HG02970 (cell line): ENCODE measurements around the gene ERFE.
"Not testable (repeated sequence)": the region's sequence is repeated elsewhere in the genome, so short reads cannot be mapped to it uniquely, and the experiment has no call there.

Experiments used
- ATAC-seq: cut with Tn5 transposase; IDR thresholded peaks from one replicate; pipeline ENCODE4 v1.9.1; 2021; ENCODE audit warnings: mild to moderate bottlenecking, moderate library complexity, moderate number of reproducible peaks; ENCODE audit not compliant: unreplicated experiment, low FRiP score

Gene ERFE

DNA sequence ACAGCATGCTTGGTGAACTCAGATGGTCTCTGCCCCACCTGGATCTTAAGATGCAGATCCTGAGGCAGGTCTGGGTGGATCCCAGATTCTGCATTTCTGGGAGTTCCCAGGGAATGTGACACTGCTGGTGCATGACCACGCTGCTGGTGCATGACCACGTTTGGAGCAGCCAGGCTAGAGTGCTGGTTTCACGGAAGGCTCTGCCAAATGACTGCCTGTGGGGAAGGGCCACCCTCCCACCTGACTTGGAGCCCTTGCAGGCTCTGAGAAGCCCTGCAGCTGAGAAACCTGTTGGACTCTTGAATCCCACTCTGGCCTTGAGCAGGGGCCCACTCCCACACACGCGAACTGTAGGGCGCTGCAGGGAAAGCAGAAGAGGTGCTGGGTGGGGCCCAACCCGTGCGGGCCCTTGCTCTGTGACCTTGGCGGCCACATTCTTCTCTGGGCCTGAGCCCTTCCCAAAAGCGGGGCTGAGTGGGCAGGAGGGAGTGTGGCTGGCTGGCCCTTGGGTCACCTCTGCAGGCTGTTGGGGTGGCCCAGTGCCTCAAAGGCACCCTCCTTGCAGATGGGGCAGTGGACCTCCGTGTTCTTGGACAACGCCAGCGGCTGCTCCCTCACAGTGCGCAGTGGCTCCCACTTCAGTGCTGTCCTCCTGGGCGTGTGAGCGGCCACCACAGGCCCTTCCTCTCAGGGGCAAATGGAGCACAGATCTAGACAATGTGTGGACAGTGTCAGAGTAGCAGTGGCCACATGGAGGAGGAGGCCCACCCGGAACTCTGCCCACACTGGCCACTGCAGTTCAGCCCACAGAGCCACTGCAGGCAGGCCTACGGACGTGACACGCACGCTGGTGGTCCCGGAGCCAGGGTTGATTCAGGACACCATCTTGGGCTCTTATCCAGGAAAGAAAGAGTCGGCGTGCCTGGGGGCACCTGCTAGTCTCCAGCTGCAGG is 7.9 kb downstream of the ERFE start:
- ATAC-seq = no peak

DNA sequence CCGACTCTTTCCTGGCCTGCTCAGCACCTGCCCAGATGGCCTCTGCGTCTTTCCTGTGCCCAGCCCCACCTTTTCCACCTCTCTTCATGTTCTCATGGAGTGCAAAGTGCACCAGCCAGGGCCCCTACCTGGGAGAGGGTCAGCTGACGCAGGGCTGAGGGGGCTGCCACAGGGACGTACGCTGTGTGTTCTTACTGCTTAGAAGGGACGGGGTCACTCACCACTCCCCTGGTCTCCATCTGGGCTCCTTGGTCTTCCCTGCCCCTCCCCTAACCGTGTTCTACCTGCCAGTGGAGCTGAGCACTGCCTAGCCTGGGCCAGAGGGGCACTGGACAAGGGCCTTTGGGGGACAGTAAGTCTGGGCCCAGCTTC is 8.6 kb downstream of the ERFE start:
- no peak for ATAC-seq

DNA sequence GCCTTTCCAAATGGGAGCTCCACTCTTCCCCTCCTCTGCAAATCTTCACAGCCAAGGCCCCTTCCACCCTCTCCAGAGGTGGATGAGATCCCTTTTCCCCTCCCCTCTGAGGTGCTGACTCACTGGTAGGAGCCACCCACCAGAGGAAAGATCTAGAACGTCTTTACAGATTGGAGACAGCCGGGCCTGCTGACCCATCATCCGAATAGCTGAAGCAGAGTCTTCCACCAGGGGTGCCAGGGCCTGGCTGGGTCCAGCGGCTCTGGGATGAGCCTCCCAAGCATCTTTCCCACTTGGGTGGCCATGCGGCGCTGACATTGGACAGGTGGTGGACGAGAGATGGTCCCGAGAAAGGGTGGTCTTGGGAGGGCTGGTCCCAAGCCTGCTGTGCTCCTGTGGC is 9.0 kb downstream of the ERFE start:
- no peak for ATAC-seq

DNA sequence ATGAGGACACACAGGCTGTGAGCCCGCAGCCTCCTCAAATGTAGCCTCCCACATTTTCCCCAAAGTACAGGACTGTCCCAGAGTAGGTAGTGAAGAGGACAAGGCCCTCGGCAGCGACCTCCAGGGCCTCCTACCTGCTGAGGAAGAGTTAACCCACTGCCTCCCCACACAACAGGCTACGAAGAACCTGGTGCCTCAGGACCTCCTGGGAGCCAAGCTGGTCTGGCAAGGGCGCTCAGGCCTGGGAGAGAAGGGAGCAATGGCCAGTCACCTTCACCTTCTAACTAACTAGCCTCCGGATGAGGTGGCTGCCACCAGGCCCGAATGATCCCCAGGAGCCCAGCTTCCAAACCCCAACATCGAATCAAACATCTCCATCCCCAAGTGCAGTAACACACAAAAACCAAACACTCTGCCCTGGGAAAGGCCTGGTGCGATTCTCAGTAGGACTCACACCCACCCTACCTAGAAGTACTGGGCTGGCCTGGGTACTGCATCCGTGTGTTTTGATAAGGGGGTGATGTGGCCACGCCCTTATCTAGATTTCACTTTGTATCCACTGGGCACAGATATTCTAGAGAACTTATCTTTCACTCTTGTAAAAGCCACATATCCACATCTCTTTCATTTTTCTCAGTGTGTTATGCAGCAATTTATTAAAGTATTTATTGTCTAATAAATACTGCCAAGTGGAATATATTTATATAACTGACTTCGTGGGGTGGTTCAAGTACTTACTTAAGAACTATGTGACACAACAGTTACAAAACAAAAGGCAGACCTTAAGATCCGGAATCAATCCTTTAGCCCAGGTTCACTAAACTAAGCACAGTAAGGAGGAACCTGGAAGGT is 9.7 kb downstream of the ERFE start:
- ATAC-seq = no peak

DNA sequence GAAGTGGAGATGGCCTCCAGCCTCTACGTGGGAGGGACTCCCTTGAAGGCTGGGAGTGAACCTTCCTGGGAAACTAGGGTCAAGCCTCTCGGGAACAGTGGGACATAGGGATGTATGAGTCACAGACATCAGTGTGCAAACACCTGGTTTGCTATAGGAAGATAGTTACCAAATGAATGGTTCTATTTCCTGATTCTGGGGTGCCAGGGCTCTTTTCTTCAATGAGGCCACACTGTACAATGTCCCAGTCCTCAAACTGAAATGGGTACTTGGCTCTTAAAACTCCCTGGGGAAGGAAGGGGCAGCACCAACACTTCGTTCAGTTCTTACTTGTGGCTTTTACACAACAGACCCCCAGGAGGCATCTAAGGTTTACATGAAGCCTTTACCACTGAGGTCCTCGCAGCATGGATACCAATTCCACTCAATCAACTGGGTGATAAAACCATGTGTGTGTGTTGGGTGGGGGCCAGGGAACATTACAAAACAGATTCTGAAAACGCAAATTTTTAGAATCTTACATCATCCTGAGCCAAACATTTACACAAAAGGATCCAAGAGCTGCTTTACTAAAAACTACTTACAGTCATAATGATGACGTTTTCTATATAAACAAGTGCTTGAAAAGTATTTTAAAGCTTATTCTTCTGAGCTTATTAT is 10.4 kb downstream of the ERFE start:
- ATAC-seq = no peak

DNA sequence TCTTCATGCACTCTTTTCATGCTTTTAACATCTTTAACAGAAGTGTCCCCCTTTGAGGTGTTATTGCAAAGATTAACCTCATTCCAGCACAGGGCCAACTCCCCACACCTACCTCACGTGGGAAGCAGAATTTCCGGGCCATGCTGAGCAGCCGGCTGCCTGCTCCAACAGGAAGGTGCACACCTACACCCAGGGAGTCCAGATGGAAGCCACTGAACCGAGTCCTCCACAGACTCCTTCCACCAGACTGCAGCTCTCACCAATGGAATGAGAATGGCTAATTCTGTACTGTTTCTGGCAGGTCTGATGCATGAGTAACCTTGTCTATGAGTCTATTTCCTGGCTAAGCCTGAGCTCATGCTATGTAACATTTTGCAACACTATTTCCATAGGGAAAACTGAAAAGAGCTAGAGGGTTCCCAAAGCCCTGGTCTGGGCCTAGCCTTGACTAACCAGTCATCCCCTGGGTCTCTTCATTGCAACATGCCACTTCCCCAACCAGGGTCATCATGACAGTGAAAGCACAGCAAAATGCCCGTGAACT is 11.0 kb downstream of the ERFE start:
- ATAC-seq = no peak

DNA sequence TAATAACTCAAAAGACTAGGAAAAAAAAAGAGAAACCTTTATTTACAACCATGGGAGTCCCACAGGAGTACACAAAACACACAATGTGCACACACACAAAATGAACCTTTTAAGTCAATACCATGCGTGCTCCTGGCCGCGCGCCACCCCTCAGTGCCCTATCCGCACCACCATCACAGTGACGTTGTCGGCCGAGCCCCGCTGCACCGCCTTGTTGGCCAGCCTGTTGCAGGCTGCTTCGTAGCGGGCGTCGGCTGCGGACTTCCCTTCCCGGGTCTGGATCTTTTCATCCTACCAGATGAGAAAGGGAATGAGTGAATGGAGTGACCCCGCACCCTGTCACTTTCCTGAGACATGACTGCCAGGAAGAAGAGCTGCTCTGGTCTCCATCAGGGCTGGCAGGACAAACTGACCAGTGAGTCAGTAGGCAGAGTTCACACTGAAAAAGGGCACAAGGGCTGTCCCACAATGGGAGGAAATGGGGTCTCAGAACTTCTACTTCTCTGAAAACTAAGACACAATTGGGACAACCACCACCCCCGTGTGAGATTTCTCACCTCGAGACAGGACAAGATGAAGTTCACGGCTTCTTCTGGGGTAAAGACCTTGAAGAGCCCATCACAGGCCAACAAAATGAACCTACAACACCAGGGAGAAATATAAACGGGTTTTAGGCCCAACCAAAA is 11.8 kb downstream of the ERFE start:
- ATAC-seq = no peak

DNA sequence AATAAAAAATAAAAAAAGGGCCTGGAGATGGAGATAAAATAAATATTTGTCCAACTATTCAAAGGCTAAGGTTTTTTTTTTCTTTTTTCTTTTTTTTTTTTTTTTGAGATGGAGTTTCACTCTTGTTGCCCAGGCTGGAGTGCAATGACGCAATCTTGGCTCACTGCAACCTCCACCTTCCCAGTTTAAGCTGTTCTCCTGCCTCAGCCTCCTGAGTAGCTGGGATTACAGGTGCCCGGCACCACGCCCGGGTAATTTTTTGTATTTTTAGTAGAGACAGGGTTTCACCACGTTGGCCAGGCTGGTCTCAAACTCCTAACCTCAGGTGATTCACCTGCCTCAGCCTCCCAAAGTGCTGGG is 12.3 kb downstream of the ERFE start:
- not testable (repeated sequence) for ATAC-seq

DNA sequence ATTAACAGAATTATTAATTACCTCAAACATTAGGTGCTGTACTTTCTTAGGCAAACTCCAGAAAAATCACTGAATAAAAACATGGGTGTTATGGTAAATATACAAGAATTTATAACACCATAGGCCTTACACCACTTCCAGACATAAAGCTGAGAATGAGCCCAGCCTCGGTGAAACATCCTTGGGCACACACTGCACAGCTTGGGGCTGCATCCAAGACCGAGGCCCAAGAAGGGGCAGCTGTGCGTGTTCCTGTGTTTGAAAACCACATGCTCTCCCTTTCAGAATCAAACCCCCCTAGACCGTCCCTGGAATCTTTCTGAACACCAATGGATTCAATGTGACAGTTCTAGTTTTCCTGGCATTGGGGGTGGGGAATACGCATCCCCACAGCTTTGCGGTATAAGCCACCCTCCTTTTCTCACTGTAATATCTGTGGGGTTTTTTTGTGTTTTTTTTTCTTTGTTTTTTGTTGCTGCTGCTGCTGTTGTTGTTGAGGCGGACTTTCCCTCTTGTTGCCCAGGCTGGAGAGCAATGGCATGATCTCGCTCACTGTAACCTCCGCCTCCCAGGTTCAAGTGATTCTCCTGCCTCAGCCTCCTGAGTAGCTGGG is 12.9 kb downstream of the ERFE start:
- ATAC-seq = no peak

DNA sequence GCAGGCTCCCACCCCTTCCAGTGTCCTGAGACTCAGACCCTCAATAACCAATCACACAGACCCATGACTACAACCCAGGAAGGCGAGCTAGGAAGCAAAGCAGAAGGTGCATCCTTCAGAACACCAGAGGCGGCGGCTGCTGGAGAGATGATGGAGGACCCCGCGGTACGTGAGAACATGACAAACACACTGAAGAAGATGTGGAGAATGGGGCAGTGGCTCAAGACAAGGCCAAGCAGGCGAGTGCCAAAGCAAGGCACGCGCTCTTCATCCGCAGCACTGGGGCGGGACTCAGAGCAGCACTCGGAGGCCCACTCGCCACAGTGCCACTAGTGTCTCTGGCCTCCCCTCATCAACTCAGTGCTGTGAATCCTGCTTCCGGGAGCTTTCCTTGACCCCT is 13.7 kb downstream of the ERFE start:
- no peak for ATAC-seq

DNA sequence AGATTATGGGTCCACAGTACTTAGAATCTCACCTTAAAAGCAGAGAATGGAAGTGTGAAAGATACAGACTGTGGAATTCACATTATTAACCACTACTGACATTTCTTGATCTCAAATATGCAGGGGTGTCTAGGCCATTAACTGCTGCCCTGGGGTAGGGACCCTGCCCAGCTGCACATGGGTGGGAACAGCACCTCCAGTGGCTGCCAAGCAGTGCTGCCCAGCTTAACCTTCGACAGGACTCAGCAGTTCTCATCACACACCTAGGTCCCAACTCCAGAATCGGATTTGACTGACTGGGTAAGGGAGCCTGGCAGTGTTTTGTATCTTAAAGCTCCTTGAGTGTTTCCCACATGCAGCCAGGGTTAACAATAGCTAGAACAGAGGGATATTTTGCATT is 14.9 kb downstream of the ERFE start:
- no peak for ATAC-seq

DNA sequence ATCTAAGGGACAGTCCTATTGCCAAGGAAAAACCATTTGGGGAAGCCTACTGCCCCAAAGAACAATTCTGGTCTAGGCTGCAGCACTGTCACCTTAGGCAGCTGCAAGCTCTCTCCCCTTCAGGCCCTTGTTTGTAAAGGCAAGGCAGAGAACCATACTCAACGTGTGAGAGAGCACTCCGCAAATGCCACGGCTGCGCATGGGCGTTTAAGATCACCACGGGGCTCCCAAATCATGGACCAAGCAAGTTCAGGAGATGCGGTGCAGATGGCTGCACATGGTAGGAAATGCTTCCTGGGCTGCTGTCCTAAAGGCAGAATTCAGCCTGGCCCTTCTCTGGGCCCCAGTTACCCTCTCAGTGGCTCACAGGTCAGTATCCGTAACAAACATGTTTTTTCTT is 15.5 kb downstream of the ERFE start:
- ATAC-seq = no peak

DNA sequence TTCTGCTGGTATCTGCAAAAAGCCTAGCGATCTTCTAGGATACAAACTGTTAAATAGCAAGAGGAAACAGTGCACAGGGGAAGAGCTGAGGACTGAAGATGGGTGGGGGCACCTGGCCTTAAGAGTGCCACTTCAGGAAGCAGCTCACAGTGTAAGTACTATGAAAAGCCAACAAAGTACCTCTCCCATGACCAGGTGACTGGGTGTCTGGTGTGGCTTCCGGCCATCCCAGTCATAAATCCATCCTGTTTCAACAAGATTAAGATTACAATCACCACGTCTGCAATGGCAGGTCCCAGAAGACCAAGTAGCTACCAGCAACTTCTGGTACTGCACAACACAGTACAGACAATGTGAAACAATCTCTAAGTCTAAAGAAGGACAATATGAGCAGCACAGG is 15.9 kb downstream of the ERFE start:
- no peak for ATAC-seq

DNA sequence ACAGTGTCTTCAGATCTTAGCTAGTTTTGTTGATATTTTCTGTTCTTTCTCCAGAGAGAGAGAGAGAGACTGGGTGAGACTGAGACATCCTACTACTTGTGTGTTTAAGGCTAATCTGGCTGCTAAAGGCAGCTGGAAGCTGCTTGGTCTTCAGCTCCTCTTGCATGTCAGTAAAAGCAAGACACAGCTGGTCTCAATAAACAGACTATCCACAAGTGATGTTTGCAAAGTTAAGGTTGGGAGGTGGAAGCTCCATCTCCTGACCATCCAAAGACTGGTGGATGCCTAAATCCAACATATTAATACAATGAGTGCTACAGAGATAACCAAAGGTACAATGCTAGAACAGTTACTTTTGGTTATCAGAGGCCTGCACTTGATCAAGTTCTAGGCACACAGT is 17.8 kb downstream of the ERFE start:
- no peak for ATAC-seq

DNA sequence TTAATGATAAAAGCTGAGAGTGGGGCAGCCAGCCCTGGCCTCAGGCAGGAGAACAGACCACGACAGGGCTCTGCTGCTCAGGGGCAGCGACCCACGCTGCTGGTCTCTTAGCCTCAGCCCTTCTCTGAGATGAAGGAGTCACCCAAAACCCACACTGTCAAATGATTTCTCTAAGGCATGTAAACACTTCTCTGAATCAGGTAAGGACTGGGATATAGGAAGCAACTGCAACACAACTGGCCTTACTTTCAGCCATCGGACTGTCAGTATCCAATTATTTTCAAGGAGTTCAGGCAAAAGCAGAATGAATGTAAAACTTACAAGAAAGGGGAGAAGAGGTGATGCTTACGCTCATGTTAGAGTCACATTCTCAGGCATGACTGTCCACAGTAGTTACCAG is 21.8 kb downstream of the ERFE start:
- ATAC-seq = no peak

DNA sequence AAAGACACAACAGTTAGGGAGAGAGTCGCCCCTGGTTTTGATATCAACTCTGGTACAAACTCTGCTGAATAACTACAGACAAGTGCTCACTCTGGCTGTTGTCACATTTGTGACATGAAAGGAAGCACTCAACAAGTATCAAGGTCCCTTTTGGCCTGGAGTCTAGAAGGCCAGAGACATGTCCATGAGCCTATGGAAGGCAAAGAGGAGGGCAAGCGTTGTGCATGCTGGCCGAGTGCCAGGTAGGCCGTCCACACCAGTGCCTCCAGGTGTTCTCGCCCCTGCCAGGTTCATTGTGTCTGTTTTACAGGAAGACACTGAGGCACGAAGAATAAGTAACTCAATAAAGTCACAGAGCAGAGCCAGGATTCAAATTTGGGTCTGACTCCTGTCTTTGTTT is 23.6 kb downstream of the ERFE start:
- ATAC-seq = no peak

DNA sequence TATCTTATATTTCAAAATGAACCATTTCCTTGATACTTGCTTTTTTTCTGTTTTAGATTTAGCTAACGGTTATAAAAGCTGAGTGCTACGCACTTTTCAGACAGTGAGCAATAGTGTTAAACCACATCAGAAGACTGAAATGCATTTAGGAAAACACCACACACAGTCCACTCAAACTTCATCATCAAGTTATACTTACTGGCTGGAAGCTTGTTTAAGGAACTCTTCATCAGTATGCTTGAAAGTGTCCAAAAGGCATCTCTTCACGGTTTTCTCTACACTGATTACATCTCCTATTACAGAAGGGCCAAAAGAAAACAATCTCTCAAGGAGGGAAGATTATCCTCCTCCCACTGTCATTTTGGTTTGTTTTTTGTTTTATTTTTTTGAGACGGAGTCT is 25.1 kb downstream of the ERFE start:
- ATAC-seq = no peak

DNA sequence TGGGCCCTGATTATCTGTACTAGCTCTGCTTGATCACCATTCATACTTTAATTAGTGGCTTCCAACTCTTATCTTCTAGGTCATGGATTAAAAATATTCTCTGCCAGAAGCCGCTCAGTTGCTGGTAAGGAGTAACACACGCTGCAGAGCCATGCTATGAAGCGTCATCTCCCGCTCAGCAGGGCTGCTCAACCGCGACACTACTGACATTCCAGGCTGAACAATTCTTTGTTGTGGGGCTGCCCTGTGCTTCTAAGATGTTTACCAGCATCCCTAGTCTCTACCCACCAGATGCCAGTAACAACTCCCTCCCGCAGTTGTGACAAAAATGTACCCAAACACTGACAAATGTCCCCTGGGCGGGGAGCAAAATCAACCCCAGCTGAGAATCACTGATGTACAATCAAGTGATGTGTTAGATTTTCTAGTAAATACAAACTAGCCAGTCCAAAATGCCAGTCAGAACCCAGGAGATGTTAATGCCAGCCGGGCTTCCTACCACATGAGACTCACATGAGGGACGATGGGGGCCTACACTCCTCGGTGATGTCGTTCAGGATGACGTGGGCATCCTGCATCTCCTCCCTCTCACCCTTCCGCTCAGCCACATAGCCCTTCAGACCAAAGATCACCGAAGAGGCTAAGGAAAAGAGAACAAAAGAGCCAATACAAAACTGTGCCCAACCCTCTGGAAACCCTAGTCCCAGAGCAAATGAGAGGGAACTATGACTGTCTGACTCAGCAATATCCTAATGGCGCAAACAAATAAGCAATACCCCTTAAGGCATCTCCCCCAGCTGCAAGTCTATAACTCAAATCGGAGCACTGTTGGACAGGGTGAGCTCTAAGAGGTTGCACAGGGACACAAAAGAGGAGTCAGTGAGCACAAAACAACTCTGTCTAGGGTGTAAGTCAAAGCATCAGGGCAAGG is 29.1 kb downstream of the ERFE start:
- no peak for ATAC-seq

DNA sequence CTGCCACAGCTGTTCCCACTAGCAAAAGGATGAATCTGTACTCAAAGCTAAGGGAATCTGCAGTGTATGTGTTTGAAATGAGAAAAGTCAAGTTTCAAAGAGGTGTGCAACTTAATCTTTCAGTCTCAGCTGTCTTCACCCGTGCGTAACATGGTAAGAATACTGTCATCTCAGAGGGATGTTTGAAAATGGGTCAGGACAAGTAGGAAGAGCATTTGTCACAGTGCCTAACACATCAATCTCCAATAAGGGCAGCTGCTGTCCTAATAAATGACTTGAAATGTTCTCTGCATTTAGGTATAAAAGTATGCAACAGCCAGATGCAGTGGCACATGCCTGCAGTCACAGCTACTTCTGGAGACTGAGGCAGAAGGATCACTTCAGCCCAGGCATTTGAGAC is 31.7 kb downstream of the ERFE start:
- ATAC-seq = no peak
